ENCODE measurements around the gene STARD10. TPM values are rescaled to one million over a fixed set of nuclear protein-coding genes. Genes with fewer than 3 reads are reported as not detected.
"Not testable (repeated sequence)": the region's sequence is repeated elsewhere in the genome, so short reads cannot be mapped to it uniquely, and the experiment has no call there.

Gene STARD10
- total and polyA plus RNA-seq, 9 donors, result 39.0 to 84.0 (median 57.9) TPM

DNA sequence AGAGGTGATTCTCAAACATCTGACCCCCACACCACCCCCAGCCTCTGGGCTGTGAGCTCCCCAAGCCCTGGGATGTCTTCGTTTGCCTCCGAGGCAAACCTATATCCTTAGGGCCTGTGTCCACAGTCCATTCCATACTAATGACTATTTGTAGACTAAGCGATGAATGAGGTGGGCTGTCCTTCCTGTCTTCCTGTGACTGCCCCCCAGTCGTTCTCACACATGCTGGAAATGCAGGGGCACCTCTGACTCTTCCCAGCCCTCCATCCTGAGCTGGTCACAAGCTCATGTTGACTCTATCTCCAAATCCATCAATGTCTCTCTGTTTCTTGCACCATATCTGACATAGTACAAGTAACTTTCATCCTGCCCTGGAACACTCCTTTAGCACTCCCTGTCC, 25.1 kb upstream of the STARD10 start:
- Histone ChIP-seq H3K9me3 (replicated peaks; ENCODE audit: control insufficient read depth, low read depth, low read length) (no peaks in the 10 kb centered on the region), H3K4me1 (ENCODE audit: control insufficient read depth, insufficient read depth, low read length) (peaks cover 30% of the 10 kb centered on the region), H3K27me3 (ENCODE audit: control insufficient read depth, insufficient read depth, low read length) (no peaks in the 10 kb centered on the region), H3K36me3 (ENCODE audit: control insufficient read depth, insufficient read depth, low read length) (peaks cover 17% of the 10 kb centered on the region), H3K4me3 (ENCODE audit: low read length) (no peak overlapping the region), H3K27ac (ENCODE audit: low read length) (no peak overlapping the region)
- whole genome bisulfite sequencing (ENCODE audit: insufficient coverage), result 58% methylated on average over 2 of the region's 4 CpGs
- no peak for DNase-seq

DNA sequence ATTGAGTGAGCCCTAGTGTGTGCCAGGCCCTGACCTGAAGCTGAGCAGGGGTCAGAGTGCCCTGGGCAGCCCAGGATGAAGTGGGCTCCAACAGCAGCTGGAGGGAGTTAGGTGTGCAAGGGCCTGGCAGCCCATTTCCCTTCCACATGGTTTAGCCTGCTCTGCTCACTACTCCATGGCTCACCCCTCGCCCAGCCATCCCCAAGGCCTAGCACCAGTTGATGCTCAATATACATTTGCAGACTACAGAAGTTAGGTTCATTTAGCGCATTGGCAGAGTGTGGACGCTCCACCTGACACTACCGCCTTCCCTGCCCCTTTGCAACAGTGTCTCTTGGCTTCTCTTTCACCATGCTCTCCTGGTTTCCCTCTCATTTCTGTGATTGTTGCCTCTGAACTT, 24.1 kb upstream of the STARD10 start:
- no peaks in the 10 kb centered on the region for H3K9me3 ChIP-seq (replicated peaks; ENCODE audit: control insufficient read depth, low read depth, low read length)
- no peak overlapping the region for H3K27ac ChIP-seq (ENCODE audit: low read length)
- 94% methylated on average over 4 of the region's 4 CpGs for WGBS (ENCODE audit: insufficient coverage)
- no peak for DNase-seq
- peaks cover 17% of the 10 kb centered on the region for H3K36me3 ChIP-seq (ENCODE audit: control insufficient read depth, insufficient read depth, low read length)
- peaks cover 38% of the 10 kb centered on the region for H3K4me1 ChIP-seq (ENCODE audit: control insufficient read depth, insufficient read depth, low read length)
- H3K27me3 ChIP-seq (ENCODE audit: control insufficient read depth, insufficient read depth, low read length), result no peaks in the 10 kb centered on the region
- no peak overlapping the region for H3K4me3 ChIP-seq (ENCODE audit: low read length)

DNA sequence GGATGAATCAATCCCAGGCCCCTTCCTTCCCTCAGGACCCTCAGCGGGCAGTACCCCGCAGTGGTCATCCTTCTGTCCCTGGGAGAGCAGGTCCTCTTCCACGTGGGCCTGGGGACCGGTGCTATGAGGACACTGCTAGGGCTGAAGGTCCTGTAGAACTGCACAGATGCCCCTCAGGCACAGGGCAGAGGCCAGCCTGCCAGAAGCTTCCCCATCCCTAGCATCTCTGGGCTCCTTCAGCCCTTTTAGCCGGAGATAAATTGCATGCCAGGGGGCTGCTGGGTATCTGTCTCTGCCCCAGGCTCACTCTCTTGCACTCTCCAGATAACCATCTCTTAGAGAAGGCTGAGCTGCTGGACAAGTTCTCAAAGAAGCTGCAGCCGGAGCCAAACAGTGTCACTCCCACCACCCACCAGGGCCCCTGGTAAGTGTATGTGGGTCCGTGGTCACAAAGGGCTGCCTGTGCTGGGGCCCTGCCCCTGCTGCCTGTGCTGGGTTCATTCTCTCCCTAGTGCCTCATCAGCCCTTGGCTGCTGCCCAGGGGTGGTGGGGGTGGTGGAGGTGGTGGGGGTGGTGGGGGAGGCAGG, 22.6 kb upstream of the STARD10 start:
- peaks cover 37% of the 10 kb centered on the region for H3K4me1 ChIP-seq (ENCODE audit: control insufficient read depth, insufficient read depth, low read length)
- WGBS (ENCODE audit: insufficient coverage), result 78% methylated on average over 5 of the region's 7 CpGs

DNA sequence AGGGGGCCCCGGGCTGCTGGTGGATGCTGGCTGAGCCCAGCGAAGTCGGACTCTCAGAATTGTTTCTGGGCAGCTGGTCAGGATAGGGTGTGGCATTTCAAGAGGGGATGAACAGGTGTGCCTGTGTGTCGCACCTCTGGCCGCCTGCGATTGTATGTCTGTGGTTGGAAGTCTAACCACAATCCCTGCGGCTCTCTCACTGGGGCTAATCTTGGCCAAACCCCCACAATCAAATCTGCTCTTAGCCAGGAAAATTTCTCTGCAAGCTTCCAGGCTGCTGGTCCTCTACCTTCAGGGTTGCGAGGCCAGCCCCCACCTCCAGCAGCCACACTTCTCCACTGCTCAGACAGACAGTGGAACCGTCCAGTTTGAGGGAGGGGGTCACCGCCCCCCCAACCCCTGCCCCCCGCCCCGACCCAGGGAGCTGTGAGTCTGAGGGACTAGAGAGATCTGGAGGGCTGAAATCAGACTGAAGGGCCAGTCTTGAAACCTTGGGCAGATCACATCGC, 21.3 kb upstream of the STARD10 start:
- no peaks in the 10 kb centered on the region for H3K9me3 ChIP-seq (replicated peaks; ENCODE audit: control insufficient read depth, low read depth, low read length)
- 30% methylated on average over 5 of the region's 13 CpGs for WGBS (ENCODE audit: insufficient coverage)
- no peaks in the 10 kb centered on the region for H3K27me3 ChIP-seq (ENCODE audit: control insufficient read depth, insufficient read depth, low read length)
- H3K36me3 ChIP-seq (ENCODE audit: control insufficient read depth, insufficient read depth, low read length), result peaks cover 17% of the 10 kb centered on the region
- peak overlapping the region; percentile 89 for H3K27ac ChIP-seq (ENCODE audit: low read length)
- peaks cover 30% of the 10 kb centered on the region for H3K4me1 ChIP-seq (ENCODE audit: control insufficient read depth, insufficient read depth, low read length)
- DNase-seq, result no peak
- H3K4me3 ChIP-seq (ENCODE audit: low read length), result peak overlapping the region; percentile 64

More for the DNA sequence above, 22.6 kb upstream of the STARD10 start:
- peaks cover 17% of the 10 kb centered on the region for H3K36me3 ChIP-seq (ENCODE audit: control insufficient read depth, insufficient read depth, low read length)
- H3K27me3 ChIP-seq (ENCODE audit: control insufficient read depth, insufficient read depth, low read length), result no peaks in the 10 kb centered on the region
- no peaks in the 10 kb centered on the region for H3K9me3 ChIP-seq (replicated peaks; ENCODE audit: control insufficient read depth, low read depth, low read length)
- H3K4me3 ChIP-seq (ENCODE audit: low read length), result no peak overlapping the region
- H3K27ac ChIP-seq (ENCODE audit: low read length), result no peak overlapping the region
- DNase-seq, result no peak

DNA sequence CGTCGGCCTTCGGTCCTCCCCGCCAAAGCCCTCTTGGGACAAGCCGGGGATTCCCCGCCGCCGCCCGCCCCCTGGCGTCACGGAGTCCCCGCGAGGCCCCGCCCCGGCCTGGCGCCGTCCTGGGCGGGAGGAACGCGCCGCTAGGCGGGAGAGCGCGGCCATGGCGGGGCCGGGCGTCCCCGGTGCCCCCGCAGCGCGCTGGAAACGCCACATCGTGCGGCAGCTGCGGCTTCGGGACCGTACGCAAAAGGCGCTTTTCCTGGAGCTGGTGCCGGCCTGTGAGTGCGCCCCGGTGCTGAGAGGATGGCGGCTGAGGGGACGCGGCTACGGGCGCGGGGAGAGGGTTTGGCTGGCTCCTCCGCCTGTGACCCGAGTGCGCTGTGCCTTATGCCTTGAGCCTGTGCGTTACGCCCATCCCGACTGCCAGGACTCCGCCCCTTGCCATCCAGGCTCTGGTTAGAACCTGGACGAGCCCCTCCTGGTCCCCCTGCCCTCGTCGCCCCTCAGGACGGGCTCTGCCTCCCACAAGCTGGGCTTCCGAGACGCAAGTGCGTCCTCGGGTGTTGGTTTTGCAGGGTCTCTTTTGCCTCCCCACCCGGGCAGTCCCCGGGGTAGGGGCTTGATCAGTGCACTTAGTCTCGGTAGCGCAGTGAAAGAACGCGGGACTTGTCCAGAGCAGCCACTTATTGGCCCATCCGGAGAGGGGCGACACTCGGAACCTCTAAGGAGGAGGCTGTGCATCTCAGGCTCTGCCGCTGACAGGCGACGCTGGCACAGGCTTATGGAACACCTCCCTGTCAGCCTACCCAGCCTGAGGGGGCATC, 20.7 kb upstream of the STARD10 start, which contains the start of gene ATG16L2:
Gene ATG16L2 (plus strand): TSS at position 126 of the 824 bp plus-strand sequence. CDS start 35 bp downstream, at position 161.
- peaks cover 17% of the 10 kb centered on the region for H3K36me3 ChIP-seq (ENCODE audit: control insufficient read depth, insufficient read depth, low read length)
- H3K27ac ChIP-seq (ENCODE audit: low read length), result peak within 1 kb of the TSS; percentile 95
- no peaks in the 10 kb centered on the region for H3K27me3 ChIP-seq (ENCODE audit: control insufficient read depth, insufficient read depth, low read length)
- peaks cover 30% of the 10 kb centered on the region for H3K4me1 ChIP-seq (ENCODE audit: control insufficient read depth, insufficient read depth, low read length)
- H3K9me3 ChIP-seq (replicated peaks; ENCODE audit: control insufficient read depth, low read depth, low read length), result no peaks in the 10 kb centered on the region
- WGBS (ENCODE audit: insufficient coverage), result under 1% methylated on average over 74 of the region's 75 CpGs
- H3K4me3 ChIP-seq (ENCODE audit: low read length), result peak within 1 kb of the TSS; percentile 64
- DNase-seq, result peak; percentile 94

DNA sequence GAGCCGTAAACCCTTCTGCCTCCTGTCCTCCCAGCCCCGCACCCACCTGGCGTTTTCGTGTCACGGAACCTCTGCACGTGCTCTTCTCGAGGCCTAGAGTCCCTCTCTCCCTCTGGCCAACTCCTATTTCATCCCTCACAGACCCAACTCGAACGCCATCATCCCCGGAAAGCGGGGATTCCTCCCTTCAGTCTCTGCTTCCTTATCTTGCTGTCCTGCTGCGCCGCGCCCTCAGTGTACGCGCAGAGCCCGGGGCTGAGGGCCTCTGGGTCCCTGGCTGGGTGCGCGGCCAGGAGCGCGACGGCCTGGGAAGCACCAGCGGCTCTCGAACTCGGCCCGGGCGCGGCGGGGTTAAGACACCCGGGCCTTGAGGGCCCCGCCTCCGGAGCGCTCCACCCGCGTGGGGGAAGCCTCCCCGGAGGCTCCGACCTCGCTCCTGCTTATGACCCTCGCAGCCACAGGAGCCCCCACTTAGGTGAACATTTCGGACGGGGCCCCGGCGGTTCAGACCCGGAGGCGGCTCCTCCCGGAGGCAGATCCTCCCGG, 20.0 kb upstream of the STARD10 start:
- Histone ChIP-seq H3K4me3 (ENCODE audit: low read length) (peak overlapping the region; percentile 64), H3K4me1 (ENCODE audit: control insufficient read depth, insufficient read depth, low read length) (peaks cover 30% of the 10 kb centered on the region), H3K27ac (ENCODE audit: low read length) (peak overlapping the region; percentile 95), H3K27me3 (ENCODE audit: control insufficient read depth, insufficient read depth, low read length) (no peaks in the 10 kb centered on the region), H3K9me3 (replicated peaks; ENCODE audit: control insufficient read depth, low read depth, low read length) (no peaks in the 10 kb centered on the region), H3K36me3 (ENCODE audit: control insufficient read depth, insufficient read depth, low read length) (peaks cover 16% of the 10 kb centered on the region)
- under 1% methylated on average over 44 of the region's 47 CpGs for WGBS (ENCODE audit: insufficient coverage)
- DNase-seq, result no peak

DNA sequence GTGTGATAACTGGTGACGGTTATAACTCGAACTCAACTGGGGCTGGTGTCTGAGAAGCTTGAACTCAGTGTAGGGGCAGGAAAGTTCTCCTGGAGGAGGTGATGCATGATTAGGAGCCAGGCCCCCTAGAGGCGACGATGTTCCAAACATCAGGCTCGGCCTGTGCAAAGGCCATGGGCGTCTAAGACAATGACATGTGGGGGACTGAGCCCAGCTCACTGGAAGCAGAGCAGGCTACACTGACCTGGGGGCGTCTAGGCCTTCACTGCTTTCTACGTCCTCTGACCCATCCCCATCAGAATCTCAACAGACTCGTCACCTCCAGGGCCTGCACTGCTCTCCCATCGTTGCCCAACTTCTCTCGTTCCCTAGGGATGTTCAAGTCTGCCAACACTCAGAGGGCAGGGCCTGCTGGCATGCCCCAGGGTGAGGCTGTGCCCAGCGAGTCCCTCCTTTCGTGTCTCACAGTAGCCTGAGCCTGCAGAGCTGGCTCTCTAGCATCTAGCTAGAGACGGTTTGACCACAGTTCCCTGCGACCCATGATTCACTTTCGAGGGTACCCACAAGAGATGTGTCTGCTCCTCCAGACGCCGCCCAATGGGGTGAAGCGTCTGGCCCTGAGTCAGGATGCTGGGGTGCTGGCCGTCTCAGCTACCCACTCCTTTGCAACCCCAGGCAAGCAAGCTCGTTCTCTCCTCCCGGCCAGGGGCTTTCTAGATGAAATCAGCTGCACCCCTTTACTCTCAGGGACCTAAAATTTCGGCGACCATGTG, 19.3 kb upstream of the STARD10 start:
- Histone ChIP-seq H3K27ac (ENCODE audit: low read length) (peak overlapping the region; percentile 95), H3K27me3 (ENCODE audit: control insufficient read depth, insufficient read depth, low read length) (no peaks in the 10 kb centered on the region), H3K9me3 (replicated peaks; ENCODE audit: control insufficient read depth, low read depth, low read length) (no peaks in the 10 kb centered on the region), H3K4me3 (ENCODE audit: low read length) (peak overlapping the region; percentile 64), H3K36me3 (ENCODE audit: control insufficient read depth, insufficient read depth, low read length) (peaks cover 13% of the 10 kb centered on the region), H3K4me1 (ENCODE audit: control insufficient read depth, insufficient read depth, low read length) (peaks cover 30% of the 10 kb centered on the region)
- WGBS (ENCODE audit: insufficient coverage), result 33% methylated on average over 24 of the region's 24 CpGs
- DNase-seq, result no peak

DNA sequence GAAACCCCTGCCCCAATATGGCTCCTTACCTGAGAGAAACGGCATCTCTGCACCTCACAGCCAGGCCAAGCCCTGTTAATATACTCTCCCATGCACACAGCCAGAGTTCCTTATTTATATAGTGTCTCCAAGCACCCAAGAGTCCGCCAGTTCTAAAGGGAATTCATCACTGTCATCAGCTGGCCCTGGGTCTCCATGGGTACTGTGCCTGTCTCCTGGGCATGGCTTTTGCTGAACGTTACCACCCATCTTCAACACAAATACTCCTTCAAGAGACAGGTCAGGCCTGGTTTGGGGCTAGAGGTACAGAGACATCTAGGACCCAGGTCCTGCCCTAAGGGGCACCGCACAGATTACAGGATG, 18.7 kb upstream of the STARD10 start:
- Histone ChIP-seq H3K4me3 (ENCODE audit: low read length) (no peak overlapping the region), H3K9me3 (replicated peaks; ENCODE audit: control insufficient read depth, low read depth, low read length) (no peaks in the 10 kb centered on the region), H3K36me3 (ENCODE audit: control insufficient read depth, insufficient read depth, low read length) (peaks cover 8% of the 10 kb centered on the region), H3K27me3 (ENCODE audit: control insufficient read depth, insufficient read depth, low read length) (no peaks in the 10 kb centered on the region), H3K4me1 (ENCODE audit: control insufficient read depth, insufficient read depth, low read length) (peaks cover 30% of the 10 kb centered on the region), H3K27ac (ENCODE audit: low read length) (no peak overlapping the region)
- 79% methylated on average over 2 of the region's 4 CpGs for WGBS (ENCODE audit: insufficient coverage)
- no peak for DNase-seq

DNA sequence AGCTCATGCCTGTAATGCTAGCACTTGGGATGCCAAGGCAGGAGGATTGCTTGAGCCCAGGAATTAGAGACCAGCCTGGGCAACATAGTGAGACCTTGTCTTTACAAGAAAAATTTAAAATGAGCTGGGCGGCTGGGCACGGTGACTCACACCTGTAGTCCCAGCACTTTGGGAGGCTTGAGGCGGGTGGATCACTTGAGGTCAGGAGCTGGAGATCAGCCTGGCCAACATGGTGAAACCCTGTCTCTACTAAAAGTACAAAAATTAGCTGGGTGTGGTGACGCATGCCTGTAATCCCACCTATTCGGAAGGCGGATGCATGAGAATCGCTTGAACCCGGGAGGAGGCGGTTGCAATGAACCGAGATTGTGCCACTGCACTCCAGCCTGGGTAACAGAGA, 17.8 kb upstream of the STARD10 start:
- not testable (repeated sequence) for H3K4me3 ChIP-seq (ENCODE audit: low read length); H3K27ac ChIP-seq (ENCODE audit: low read length)

More for the DNA sequence above, 17.8 kb upstream of the STARD10 start:
- not testable (repeated sequence) for DNase-seq; H3K9me3 ChIP-seq (replicated peaks; ENCODE audit: control insufficient read depth, low read depth, low read length); H3K27me3 ChIP-seq (ENCODE audit: control insufficient read depth, insufficient read depth, low read length); H3K36me3 ChIP-seq (ENCODE audit: control insufficient read depth, insufficient read depth, low read length)
- WGBS (ENCODE audit: insufficient coverage), result 100% methylated on average over 2 of the region's 10 CpGs
- H3K4me1 ChIP-seq (ENCODE audit: control insufficient read depth, insufficient read depth, low read length), result peaks cover 30% of the 10 kb centered on the region
